Esophagus squamous epithelium (tissue), 4 donors: ENCODE data around the gene MORC3.

Experiments
- POLR2A ChIP-seq, 4 donors: fragments of 450-650 bp; IDR thresholded peaks; one replicate each; pipeline ENCODE4 v1.6.1; 2017; ENCODE audit warnings: antibody characterized with exemption in 4 of 4, mild to moderate bottlenecking in 4 of 4, moderate library complexity in 3 of 4
- TF ChIP-seq, protein P1 (sequence below), 6 experiments: fragments of 450-650 bp in 4 of 6; fragments of 200-600 bp in 2 of 6; sonication (generic) in 2 of 6; IDR thresholded peaks; one replicate each; pipeline ENCODE4 v1.5.1; 2016 to 2019; ENCODE audit warnings: antibody characterized with exemption in 6 of 6, mild to moderate bottlenecking in 4 of 6, moderate library complexity in 4 of 6

- TF ChIP-seq, protein P1, sequence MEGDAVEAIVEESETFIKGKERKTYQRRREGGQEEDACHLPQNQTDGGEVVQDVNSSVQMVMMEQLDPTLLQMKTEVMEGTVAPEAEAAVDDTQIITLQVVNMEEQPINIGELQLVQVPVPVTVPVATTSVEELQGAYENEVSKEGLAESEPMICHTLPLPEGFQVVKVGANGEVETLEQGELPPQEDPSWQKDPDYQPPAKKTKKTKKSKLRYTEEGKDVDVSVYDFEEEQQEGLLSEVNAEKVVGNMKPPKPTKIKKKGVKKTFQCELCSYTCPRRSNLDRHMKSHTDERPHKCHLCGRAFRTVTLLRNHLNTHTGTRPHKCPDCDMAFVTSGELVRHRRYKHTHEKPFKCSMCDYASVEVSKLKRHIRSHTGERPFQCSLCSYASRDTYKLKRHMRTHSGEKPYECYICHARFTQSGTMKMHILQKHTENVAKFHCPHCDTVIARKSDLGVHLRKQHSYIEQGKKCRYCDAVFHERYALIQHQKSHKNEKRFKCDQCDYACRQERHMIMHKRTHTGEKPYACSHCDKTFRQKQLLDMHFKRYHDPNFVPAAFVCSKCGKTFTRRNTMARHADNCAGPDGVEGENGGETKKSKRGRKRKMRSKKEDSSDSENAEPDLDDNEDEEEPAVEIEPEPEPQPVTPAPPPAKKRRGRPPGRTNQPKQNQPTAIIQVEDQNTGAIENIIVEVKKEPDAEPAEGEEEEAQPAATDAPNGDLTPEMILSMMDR (IDR thresholded peaks at IDR 0.05), result no peak
- TF ChIP-seq POLR2A (IDR thresholded peaks at IDR 0.05), result no peak
Observed at GRCh38 chr21:36316872-36317484, 3.0 kb upstream of the MORC3 start.
